Calu3 (cell line): ENCODE results near the gene ADAMTS17. TPM values are rescaled to one million over a fixed set of nuclear protein-coding genes. Genes with fewer than 3 reads are reported as not detected.

ENCODE experiments used
- BruUV-seq: library from RNA; stranded (reverse); fragments of 400-500 nt; replicated peaks from 2 replicates; lab custom pipeline; 2021; lab: Mats Ljungman, UMichigan
- CTCF ChIA-PET: fragments of 300-600 bp; sonication (Branson Sonifier 250); formaldehyde crosslinking; loops from one replicate; lab custom pipeline; 2022; ENCODE audit warnings: antibody characterized with exemption; lab: Charles Lee
- DNase-seq: peaks from one replicate; pipeline ENCODE4 v3.0.0; 2022
- H3K27ac Mint-ChIP-seq: one replicate; pipeline ENCODE4 v1.8.0; 2022; ENCODE audit warnings: mixed read lengths; ENCODE audit not compliant: unreplicated experiment
- H3K27me3 Mint-ChIP-seq: one replicate; pipeline ENCODE4 v1.8.0; 2022; ENCODE audit warnings: mixed read lengths; ENCODE audit not compliant: unreplicated experiment
- H3K36me3 Mint-ChIP-seq: one replicate; pipeline ENCODE4 v1.8.0; 2022; ENCODE audit warnings: mild to moderate bottlenecking, moderate library complexity, mixed read lengths; ENCODE audit not compliant: insufficient read depth, unreplicated experiment
- H3K4me1 Mint-ChIP-seq: one replicate; pipeline ENCODE4 v1.8.0; 2022; ENCODE audit warnings: mild to moderate bottlenecking, low read depth, mixed read lengths; ENCODE audit not compliant: unreplicated experiment
- H3K4me3 Mint-ChIP-seq: one replicate; pipeline ENCODE4 v1.8.0; 2022; ENCODE audit warnings: mild to moderate bottlenecking, low read depth, moderate library complexity, mixed read lengths; ENCODE audit not compliant: unreplicated experiment
- H3K9me3 Mint-ChIP-seq: one replicate; pipeline ENCODE4 v1.8.0; 2022; ENCODE audit warnings: low read depth, mixed read lengths; ENCODE audit not compliant: unreplicated experiment
- intact Hi-C: fragments of 100-400 bp; cut with micrococcal nuclease; formaldehyde crosslinking; loops from one replicate; pipeline ENCODE4 v1.10.0; 2022; ENCODE audit not compliant: unreplicated experiment
- total RNA-seq: library from RNA; stranded (reverse); gene quantifications from 2 replicates; pipeline ENCODE4 v1.2.3, GENCODE V29; 2022
- TF ChIP-seq, protein P1 (sequence below): fragments of 200-600 bp; IDR thresholded peaks from one replicate; pipeline ENCODE4 v1.8.0; 2022; ENCODE audit warnings: antibody characterized with exemption; ENCODE audit not compliant: unreplicated experiment

The ADAMTS17 gene
- total RNA-seq, 1 experiment from 2014 or later: 3.5 TPM

GRCh38 chr15:99967841-99968371 is 373.9 kb downstream of the ADAMTS17 start:
- H3K9me3 Mint-ChIP-seq: peaks cover 7% of the 10 kb centered on the region
- H3K4me3 Mint-ChIP-seq: no peak overlapping the region
- H3K4me1 Mint-ChIP-seq: no peaks in the 10 kb centered on the region
- CTCF ChIA-PET: no interaction called here
- no peak overlapping the region for H3K27ac Mint-ChIP-seq
- DNase-seq: no peak
- no TSS peak for BruUV-seq
- TF ChIP-seq, protein P1, sequence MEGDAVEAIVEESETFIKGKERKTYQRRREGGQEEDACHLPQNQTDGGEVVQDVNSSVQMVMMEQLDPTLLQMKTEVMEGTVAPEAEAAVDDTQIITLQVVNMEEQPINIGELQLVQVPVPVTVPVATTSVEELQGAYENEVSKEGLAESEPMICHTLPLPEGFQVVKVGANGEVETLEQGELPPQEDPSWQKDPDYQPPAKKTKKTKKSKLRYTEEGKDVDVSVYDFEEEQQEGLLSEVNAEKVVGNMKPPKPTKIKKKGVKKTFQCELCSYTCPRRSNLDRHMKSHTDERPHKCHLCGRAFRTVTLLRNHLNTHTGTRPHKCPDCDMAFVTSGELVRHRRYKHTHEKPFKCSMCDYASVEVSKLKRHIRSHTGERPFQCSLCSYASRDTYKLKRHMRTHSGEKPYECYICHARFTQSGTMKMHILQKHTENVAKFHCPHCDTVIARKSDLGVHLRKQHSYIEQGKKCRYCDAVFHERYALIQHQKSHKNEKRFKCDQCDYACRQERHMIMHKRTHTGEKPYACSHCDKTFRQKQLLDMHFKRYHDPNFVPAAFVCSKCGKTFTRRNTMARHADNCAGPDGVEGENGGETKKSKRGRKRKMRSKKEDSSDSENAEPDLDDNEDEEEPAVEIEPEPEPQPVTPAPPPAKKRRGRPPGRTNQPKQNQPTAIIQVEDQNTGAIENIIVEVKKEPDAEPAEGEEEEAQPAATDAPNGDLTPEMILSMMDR: no peak
- no peaks in the 10 kb centered on the region for H3K36me3 Mint-ChIP-seq
- H3K27me3 Mint-ChIP-seq: peaks cover 8% of the 10 kb centered on the region
- intact Hi-C loops: no loop called here

DNA sequence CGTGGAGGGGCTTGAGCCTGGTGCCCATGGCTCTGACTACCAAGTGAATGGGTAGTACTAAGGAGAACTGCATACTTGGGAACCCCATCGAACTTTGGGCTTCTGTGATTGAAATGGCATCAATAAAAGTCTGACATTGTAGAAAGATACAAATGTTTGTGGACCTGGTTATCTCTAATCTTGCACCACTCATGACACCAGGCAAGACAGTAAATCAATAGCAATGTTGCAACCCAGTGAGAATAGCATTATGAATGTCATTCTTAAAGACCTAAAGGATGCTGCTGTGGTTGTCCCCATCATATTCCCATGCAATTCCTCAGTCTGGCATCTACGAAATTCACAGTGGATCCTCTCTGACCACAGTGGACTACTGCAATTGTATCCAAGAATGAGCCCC is 375.0 kb downstream of the ADAMTS17 start:
- CTCF ChIA-PET: no interaction called here
- no TSS peak for BruUV-seq
- peaks cover 11% of the 10 kb centered on the region for H3K9me3 Mint-ChIP-seq

GRCh38 chr15:99965376-99965775 is 376.4 kb downstream of the ADAMTS17 start:
- Mint-ChIP-seq H3K27me3 (peaks cover 8% of the 10 kb centered on the region), H3K4me3 (no peak overlapping the region), H3K27ac (no peak overlapping the region), H3K9me3 (peaks cover 11% of the 10 kb centered on the region), H3K4me1 (no peaks in the 10 kb centered on the region), H3K36me3 (no peaks in the 10 kb centered on the region)
- TF ChIP-seq, protein P1: no peak
- intact Hi-C loops: no loop called here
- no peak for DNase-seq
- no TSS peak for BruUV-seq
- CTCF ChIA-PET: no interaction called here

More for the DNA sequence above, 375.0 kb downstream of the ADAMTS17 start:
- no peak overlapping the region for H3K4me3 Mint-ChIP-seq
- H3K4me1 Mint-ChIP-seq: no peaks in the 10 kb centered on the region
- peaks cover 8% of the 10 kb centered on the region for H3K27me3 Mint-ChIP-seq
- no peak for DNase-seq
- intact Hi-C loops: no loop called here
- TF ChIP-seq, protein P1: no peak
- no peak overlapping the region for H3K27ac Mint-ChIP-seq
- H3K36me3 Mint-ChIP-seq: no peaks in the 10 kb centered on the region

GRCh38 chr15:99963976-99964375 is 377.8 kb downstream of the ADAMTS17 start:
- intact Hi-C loops: no loop called here
- DNase-seq: no peak
- H3K27ac Mint-ChIP-seq: no peak overlapping the region
- peaks cover 10% of the 10 kb centered on the region for H3K9me3 Mint-ChIP-seq
- no peaks in the 10 kb centered on the region for H3K4me1 Mint-ChIP-seq
- BruUV-seq: no TSS peak
- H3K36me3 Mint-ChIP-seq: no peaks in the 10 kb centered on the region
- TF ChIP-seq, protein P1: no peak
- H3K4me3 Mint-ChIP-seq: no peak overlapping the region
- CTCF ChIA-PET: interaction anchor here (0.6 to 0.7 kb wide), 2 partner anchors 132 to 376 kb away, joined by 3 to 5 read pairs; no protein-coding TSS in a partner anchor
- H3K27me3 Mint-ChIP-seq: peaks cover 3% of the 10 kb centered on the region
